SJCRH30 (cell line): Measurements from ENCODE around the gene MTHFD1L. TPM values are rescaled to one million over a fixed set of nuclear protein-coding genes. Genes with fewer than 3 reads are reported as not detected.
A peak's percentile ranks its signal among the peaks of the same experiment; 100 is the strongest.

Experiments
- DNase-seq, 2 experiments: peaks; one replicate each; pipeline ENCODE4 v3.0.0-alpha.2; 2015 to 2020
- H3K27ac ChIP-seq: fragments of 250-450 bp; sonication (Bioruptor Pico); 2 replicates; pipeline ENCODE4 v1.5.1; 2020; ENCODE audit warnings: mild to moderate bottlenecking, moderate library complexity
- H3K27me3 ChIP-seq: fragments of 250-450 bp; sonication (Bioruptor Pico); 2 replicates; pipeline ENCODE4 v1.5.1; 2020; ENCODE audit warnings: mild to moderate bottlenecking, moderate library complexity
- H3K36me3 ChIP-seq: fragments of 250-450 bp; sonication (Bioruptor Pico); 2 replicates; pipeline ENCODE4 v1.5.1; 2020; ENCODE audit warnings: mild to moderate bottlenecking, moderate library complexity
- H3K4me1 ChIP-seq: fragments of 250-450 bp; sonication (Bioruptor Pico); 2 replicates; pipeline ENCODE4 v1.5.1; 2020; ENCODE audit warnings: mild to moderate bottlenecking, moderate library complexity
- H3K4me3 ChIP-seq: fragments of 250-450 bp; sonication (Bioruptor Pico); 2 replicates; pipeline ENCODE4 v1.5.1; 2020; ENCODE audit warnings: mild to moderate bottlenecking, moderate library complexity
- H3K9me3 ChIP-seq: fragments of 250-450 bp; sonication (Bioruptor Pico); replicated peaks from 2 replicates; pipeline ENCODE4 v1.5.1; 2020; ENCODE audit warnings: mild to moderate bottlenecking, moderate library complexity
- total RNA-seq: library from RNA; depleted of rRNA; stranded (reverse); fragments of >200 nt; shearing (Covaris generic); gene quantifications from 2 replicates; pipeline ENCODE4 v1.2.3, GENCODE V29; 2014

MTHFD1L gene
- total RNA-seq, 1 experiment from 2014 or later, result 51.3 TPM

DNA sequence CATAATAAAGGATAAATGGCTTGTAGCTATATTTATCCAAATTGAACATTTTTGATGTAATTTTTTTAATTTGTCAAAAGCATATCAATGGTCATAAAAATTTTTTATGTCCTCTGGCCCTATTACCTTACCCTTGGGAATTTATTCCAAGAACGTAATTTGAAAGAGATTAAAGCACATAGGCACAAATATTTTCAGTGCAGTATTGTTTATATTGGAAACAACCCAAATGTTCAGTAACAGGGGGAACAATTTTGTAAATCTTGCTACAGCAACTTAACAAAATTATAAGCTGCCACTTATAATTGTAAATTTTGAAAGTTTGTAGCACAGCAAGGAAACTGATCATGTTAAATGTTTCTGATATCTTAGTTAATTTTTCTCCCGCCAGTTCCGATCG is 142.4 kb downstream of the MTHFD1L start:
- H3K27ac ChIP-seq, result no peak overlapping the region
- H3K27me3 ChIP-seq, result no peaks in the 10 kb centered on the region
- peaks cover 3% of the 10 kb centered on the region for H3K36me3 ChIP-seq
- peaks cover 7% of the 10 kb centered on the region; the same call in 1 of the 2 replicates for H3K4me1 ChIP-seq
- H3K9me3 ChIP-seq, result no peaks in the 10 kb centered on the region
- H3K4me3 ChIP-seq, result no peak overlapping the region
- DNase-seq, result no peak

DNA sequence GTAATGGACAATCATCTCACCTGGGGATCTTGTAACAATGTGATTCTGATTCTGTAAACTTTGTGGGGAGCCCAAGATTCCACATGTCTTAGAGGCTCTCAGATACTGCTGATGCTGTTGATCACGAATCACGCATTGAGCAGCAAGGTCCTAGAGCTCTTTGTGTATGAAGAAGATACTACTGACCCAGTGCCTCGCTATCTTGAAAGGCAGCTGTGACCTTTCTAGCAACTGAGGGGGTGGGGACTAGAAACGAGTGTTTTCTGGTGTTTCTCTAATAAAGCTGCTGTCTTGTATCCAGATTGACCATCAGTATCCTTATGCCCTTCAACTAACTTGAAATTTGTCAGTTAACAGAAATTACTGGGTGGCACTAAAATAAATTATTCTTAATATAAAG is 142.9 kb downstream of the MTHFD1L start:
- Histone ChIP-seq H3K9me3 (no peaks in the 10 kb centered on the region), H3K36me3 (peaks cover 3% of the 10 kb centered on the region), H3K27me3 (no peaks in the 10 kb centered on the region), H3K27ac (no peak overlapping the region), H3K4me1 (peaks cover 7% of the 10 kb centered on the region; the same call in 1 of the 2 replicates), H3K4me3 (no peak overlapping the region)
- no peak for DNase-seq

DNA sequence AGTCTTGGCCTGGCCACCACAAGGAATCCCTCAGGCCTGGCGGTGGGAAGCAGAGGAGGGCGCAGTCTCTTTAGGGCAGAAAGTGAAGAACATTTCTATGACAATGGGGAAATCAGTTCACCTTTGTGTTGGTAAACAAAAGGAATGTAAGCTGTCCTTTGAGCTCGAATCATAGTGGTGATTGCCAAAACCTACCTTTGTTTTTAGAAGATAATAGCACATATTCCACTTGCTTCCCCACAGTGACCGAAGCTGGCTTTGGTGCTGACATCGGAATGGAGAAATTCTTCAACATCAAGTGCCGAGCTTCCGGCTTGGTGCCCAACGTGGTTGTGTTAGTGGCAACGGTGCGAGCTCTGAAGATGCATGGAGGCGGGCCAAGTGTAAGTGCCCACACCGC is 144.1 kb downstream of the MTHFD1L start:
- H3K27ac ChIP-seq, result no peak overlapping the region
- DNase-seq, result no peak
- peaks cover 5% of the 10 kb centered on the region for H3K36me3 ChIP-seq
- H3K9me3 ChIP-seq, result no peaks in the 10 kb centered on the region
- no peak overlapping the region for H3K4me3 ChIP-seq
- peaks cover 2% of the 10 kb centered on the region; the same call in 1 of the 2 replicates for H3K4me1 ChIP-seq
- H3K27me3 ChIP-seq, result no peaks in the 10 kb centered on the region

- H3K9me3 ChIP-seq, result no peaks in the 10 kb centered on the region
- DNase-seq, result no peak
- H3K27me3 ChIP-seq, result no peaks in the 10 kb centered on the region
- H3K36me3 ChIP-seq, result peaks cover 8% of the 10 kb centered on the region
- H3K4me1 ChIP-seq, result no peaks in the 10 kb centered on the region
- H3K4me3 ChIP-seq, result no peak overlapping the region
- H3K27ac ChIP-seq, result no peak overlapping the region
These were observed 144.6 kb downstream of the MTHFD1L start for GRCh38 chr6:151010071-151010470.

DNA sequence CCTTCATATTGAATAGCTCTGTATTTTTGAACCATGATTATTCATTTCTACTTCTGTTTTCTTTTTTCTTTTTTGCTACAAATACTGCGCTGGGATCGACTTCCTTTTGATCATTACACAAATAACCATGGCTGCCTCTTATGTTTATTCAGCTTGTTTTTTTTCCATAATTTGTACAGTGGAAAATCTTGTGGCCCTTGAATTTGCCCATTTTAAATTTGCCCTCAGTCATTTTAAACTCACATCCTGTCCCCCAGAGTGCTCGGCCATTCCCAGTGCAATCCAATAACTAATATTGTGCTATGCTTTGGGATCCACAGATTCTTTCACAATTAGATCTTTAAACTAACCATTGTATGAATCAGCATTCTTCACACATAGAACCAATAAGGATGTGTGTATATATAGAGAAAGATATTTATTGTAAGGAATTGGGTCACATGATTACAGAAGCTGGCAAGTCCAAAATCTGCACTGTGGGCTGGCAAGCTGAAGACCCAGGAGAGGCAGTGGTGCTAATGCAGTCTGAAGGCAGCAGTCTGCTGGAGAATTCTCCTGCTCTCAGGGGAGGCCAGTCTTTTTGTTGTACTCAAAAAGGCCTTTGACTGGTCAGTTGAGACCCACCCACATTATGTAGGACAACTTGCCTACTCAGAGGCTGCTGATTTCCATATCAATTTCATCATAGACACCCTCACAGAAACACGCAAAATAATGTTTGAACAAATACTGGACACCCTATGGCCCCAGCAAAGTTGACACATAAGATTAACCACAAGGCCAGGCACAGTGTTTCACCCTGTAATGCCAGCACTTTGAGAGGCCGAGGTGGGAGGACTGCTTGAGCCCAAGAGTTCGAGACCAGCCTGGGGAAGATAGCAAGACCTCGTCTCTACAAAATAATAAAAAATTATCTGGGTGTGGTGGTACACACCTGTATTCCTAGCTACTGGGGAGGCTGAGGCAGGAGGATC is 147.1 kb downstream of the MTHFD1L start:
- H3K27me3 ChIP-seq, result no peaks in the 10 kb centered on the region
- H3K9me3 ChIP-seq, result no peaks in the 10 kb centered on the region
- no peaks in the 10 kb centered on the region for H3K4me1 ChIP-seq
- DNase-seq, result no peak
- H3K4me3 ChIP-seq, result no peak overlapping the region
- H3K27ac ChIP-seq, result no peak overlapping the region
- peaks cover 19% of the 10 kb centered on the region for H3K36me3 ChIP-seq

DNA sequence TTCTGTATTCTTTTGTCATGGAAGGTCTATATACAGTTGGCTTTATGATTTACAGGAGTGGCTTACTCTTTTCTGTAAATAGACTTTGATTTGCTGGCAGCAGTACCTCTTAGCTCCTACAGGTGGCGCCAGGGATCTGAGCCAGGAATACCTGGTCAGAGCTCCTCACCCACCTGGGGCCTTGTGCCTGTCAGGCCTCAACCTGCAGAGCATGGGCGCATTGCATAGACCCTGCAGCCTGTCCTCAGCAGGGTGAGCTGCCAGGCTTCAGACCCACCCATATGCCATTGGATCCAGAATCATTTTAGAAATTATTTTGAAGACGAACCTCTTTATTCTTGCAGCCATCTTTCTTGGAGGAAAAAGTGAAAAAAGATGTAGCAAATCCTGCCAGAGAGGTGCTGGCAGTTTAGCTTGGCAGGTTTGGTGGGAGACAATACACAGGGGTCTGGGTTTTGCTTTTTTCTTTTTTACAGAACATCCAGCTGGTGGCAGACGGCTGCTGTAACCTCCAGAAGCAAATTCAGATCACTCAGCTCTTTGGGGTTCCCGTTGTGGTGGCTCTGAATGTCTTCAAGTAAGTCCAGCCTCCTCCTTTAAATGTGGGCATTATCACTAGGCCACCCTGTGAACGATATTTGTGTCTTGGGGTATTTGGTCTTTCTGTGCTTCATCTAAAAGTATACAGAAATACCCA is 149.1 kb downstream of the MTHFD1L start:
- H3K27ac ChIP-seq, result no peak overlapping the region
- peaks cover 22% of the 10 kb centered on the region for H3K36me3 ChIP-seq
- H3K9me3 ChIP-seq, result no peaks in the 10 kb centered on the region
- no peaks in the 10 kb centered on the region for H3K27me3 ChIP-seq
- no peaks in the 10 kb centered on the region for H3K4me1 ChIP-seq
- no peak overlapping the region for H3K4me3 ChIP-seq
- peak; percentile 64 to 87 for DNase-seq

DNA sequence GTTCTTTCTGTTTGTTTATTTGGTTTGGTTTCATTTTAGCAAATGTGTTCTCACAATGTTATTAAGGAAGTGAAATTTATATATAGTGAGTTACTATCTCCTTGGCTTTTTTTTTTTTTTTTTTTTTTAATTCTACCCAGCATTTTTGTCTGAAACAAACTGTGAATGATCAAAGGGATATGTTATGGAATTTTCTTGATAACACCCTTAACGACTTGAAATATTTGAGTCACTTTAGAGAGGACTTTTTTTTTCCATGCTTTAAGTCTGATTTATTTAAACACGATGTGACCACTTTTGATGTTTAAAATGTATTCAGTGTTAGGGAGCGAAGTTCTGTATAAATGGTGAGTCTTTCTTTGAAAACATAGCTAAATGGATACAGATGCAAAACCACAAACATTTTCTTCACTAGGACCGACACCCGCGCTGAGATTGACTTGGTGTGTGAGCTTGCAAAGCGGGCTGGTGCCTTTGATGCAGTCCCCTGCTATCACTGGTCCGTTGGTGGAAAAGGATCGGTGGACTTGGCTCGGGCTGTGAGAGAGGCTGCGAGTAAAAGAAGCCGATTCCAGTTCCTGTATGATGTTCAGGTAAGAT is 149.7 kb downstream of the MTHFD1L start:
- Histone ChIP-seq H3K9me3 (no peaks in the 10 kb centered on the region), H3K36me3 (peaks cover 22% of the 10 kb centered on the region), H3K4me3 (no peak overlapping the region), H3K4me1 (no peaks in the 10 kb centered on the region), H3K27ac (no peak overlapping the region), H3K27me3 (no peaks in the 10 kb centered on the region)
- DNase-seq, result no peak

DNA sequence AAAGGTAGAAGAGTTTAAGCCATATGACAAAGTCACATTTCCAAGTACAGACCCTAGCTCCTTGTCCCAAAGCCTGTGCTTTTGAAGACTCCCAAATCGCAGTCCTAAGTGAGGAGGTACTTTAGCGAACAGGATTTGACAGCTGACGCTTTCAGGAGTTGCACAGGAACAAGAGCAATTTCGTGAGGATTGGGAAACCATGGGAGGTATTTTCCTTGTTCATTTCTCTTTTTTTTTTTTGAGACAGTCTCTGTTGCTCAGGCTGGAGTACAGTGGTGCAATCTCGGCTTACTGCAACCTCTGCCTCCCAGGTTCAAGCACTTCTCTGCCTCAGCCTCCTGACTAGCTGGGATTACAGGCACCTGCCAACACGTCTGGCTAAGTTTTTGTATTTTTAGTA is 150.6 kb downstream of the MTHFD1L start:
- Histone ChIP-seq H3K27me3 (no peaks in the 10 kb centered on the region), H3K4me3 (no peak overlapping the region), H3K36me3 (peaks cover 22% of the 10 kb centered on the region), H3K27ac (no peak overlapping the region), H3K9me3 (no peaks in the 10 kb centered on the region), H3K4me1 (no peaks in the 10 kb centered on the region)
- no peak for DNase-seq

DNA sequence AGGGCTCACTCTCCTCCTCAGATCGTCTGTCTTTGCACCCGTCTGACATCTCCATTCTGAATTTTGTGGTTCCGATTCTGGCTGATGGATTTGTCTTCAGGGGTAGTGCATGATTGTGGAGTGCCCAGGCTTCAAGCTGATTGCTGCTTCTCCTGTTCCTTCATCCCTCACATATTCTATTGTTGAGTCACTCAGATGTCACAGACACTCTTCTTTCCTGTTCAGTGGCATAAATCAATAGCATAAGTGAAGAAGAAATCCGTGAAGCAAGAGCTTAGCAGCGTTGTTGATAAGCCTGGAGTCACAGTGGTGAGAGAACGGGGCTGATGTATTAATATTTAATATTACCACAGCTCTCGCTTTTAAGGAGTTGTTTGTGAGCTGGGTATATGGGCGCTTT is 152.5 kb downstream of the MTHFD1L start:
- DNase-seq, result no peak
- peaks cover 25% of the 10 kb centered on the region for H3K36me3 ChIP-seq
- H3K27me3 ChIP-seq, result no peaks in the 10 kb centered on the region
- no peaks in the 10 kb centered on the region for H3K9me3 ChIP-seq
- H3K4me3 ChIP-seq, result no peak overlapping the region
- peaks cover 7% of the 10 kb centered on the region; the same call in 1 of the 2 replicates for H3K4me1 ChIP-seq
- no peak overlapping the region for H3K27ac ChIP-seq

GRCh38 chr6:151018911-151019782 is 153.6 kb downstream of the MTHFD1L start:
- no peak overlapping the region for H3K4me3 ChIP-seq
- no peaks in the 10 kb centered on the region for H3K9me3 ChIP-seq
- no peaks in the 10 kb centered on the region for H3K27me3 ChIP-seq
- no peak overlapping the region for H3K27ac ChIP-seq
- H3K36me3 ChIP-seq, result peaks cover 32% of the 10 kb centered on the region
- DNase-seq, result no peak
- H3K4me1 ChIP-seq, result peaks cover 7% of the 10 kb centered on the region; the same call in 1 of the 2 replicates

GRCh38 chr6:151021896-151022295 is 156.4 kb downstream of the MTHFD1L start:
- H3K36me3 ChIP-seq, result peaks cover 18% of the 10 kb centered on the region

GRCh38 chr6:151022492-151022891 is 157.0 kb downstream of the MTHFD1L start:
- peaks cover 7% of the 10 kb centered on the region; the same call in 1 of the 2 replicates for H3K4me1 ChIP-seq
- no peaks in the 10 kb centered on the region for H3K27me3 ChIP-seq
- H3K9me3 ChIP-seq, result no peaks in the 10 kb centered on the region
- H3K36me3 ChIP-seq, result peaks cover 17% of the 10 kb centered on the region
- H3K27ac ChIP-seq, result no peak overlapping the region
- H3K4me3 ChIP-seq, result no peak overlapping the region
- no peak for DNase-seq

More at GRCh38 chr6:151021896-151022295, 156.4 kb downstream of the MTHFD1L start:
- DNase-seq, result peak; percentile 19 to 43
- Histone ChIP-seq H3K9me3 (no peaks in the 10 kb centered on the region), H3K4me3 (no peak overlapping the region), H3K27me3 (no peaks in the 10 kb centered on the region), H3K27ac (no peak overlapping the region), H3K4me1 (peaks cover 7% of the 10 kb centered on the region; the same call in 1 of the 2 replicates)

DNA sequence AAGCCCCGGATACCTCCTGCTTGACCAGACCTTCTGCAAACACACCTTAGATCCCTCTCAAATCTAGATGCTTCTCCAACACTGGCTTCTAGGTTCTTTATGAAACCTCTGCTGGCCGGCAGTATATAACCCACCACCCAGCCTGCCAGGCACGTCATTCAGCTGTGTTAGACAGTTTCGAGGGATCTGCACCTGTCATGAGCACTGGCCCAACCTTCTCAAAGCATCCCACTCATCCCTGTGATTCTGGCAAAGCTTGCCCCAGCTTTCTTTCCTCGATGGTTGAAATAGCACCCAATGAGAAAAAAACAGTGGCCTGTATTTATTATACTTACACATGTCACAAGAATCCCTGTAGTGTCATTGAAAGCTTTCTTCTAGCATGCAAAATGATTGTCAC is 157.8 kb downstream of the MTHFD1L start:
- H3K27ac ChIP-seq, result no peak overlapping the region
- DNase-seq, result no peak
- H3K9me3 ChIP-seq, result peaks cover 4% of the 10 kb centered on the region; the same call in 1 of the 2 replicates
- peaks cover 12% of the 10 kb centered on the region for H3K36me3 ChIP-seq
- H3K27me3 ChIP-seq, result no peaks in the 10 kb centered on the region
- H3K4me3 ChIP-seq, result no peak overlapping the region
- peaks cover 7% of the 10 kb centered on the region; the same call in 1 of the 2 replicates for H3K4me1 ChIP-seq

GRCh38 chr6:151024597-151024996 is 159.1 kb downstream of the MTHFD1L start:
- no peak for DNase-seq
- H3K27ac ChIP-seq, result no peak overlapping the region

More at GRCh38 chr6:151024597-151024996, 159.1 kb downstream of the MTHFD1L start:
- Histone ChIP-seq H3K9me3 (peaks cover 8% of the 10 kb centered on the region; the same call in 1 of the 2 replicates), H3K36me3 (peaks cover 10% of the 10 kb centered on the region), H3K4me3 (no peak overlapping the region), H3K27me3 (no peaks in the 10 kb centered on the region), H3K4me1 (peaks cover 7% of the 10 kb centered on the region; the same call in 1 of the 2 replicates)
